Mesothelial cell of epicardium (in vitro differentiated cells): Measurements from ENCODE around the gene ELFN1. TPM values are rescaled to one million over a fixed set of nuclear protein-coding genes. Genes with fewer than 3 reads are reported as not detected.
A peak's percentile ranks its signal among the peaks of the same experiment; 100 is the strongest.

Experiments
- DNase-seq, 2 experiments: peaks; one replicate each; pipeline ENCODE4 v3.0.0; 2021; ENCODE audit warnings: low spot score in 2 of 2; ENCODE audit not compliant: unreplicated experiment in 2 of 2
- H3K27ac Mint-ChIP-seq: 2 replicates; pipeline ENCODE4 v1.8.0; 2021; ENCODE audit warnings: mixed read lengths
- H3K27me3 Mint-ChIP-seq: 2 replicates; pipeline ENCODE4 v1.8.0; 2021; ENCODE audit warnings: low read depth, mixed read lengths
- H3K36me3 Mint-ChIP-seq: 2 replicates; pipeline ENCODE4 v1.8.0; 2021; ENCODE audit warnings: mixed read lengths
- H3K4me1 Mint-ChIP-seq: 2 replicates; pipeline ENCODE4 v1.8.0; 2021; ENCODE audit warnings: mixed read lengths
- H3K4me3 Mint-ChIP-seq: 2 replicates; pipeline ENCODE4 v1.8.0; 2021; ENCODE audit warnings: mild to moderate bottlenecking, moderate library complexity, mixed read lengths
- H3K9me3 Mint-ChIP-seq: 2 replicates; pipeline ENCODE4 v1.8.0; 2021; ENCODE audit warnings: mixed read lengths
- total RNA-seq: library from RNA; stranded (reverse); gene quantifications from 3 replicates; pipeline ENCODE4 v1.2.1, GENCODE V29; 2021
- TF ChIP-seq, protein P1 (sequence below): fragments of 200-600 bp; sonication (generic); IDR thresholded peaks from one replicate; pipeline ENCODE4 v1.5.0; 2021; ENCODE audit warnings: antibody characterized with exemption; ENCODE audit not compliant: unreplicated experiment

ELFN1 gene
- total RNA-seq, 1 donor from 2014 or later = 13.5 TPM

DNA sequence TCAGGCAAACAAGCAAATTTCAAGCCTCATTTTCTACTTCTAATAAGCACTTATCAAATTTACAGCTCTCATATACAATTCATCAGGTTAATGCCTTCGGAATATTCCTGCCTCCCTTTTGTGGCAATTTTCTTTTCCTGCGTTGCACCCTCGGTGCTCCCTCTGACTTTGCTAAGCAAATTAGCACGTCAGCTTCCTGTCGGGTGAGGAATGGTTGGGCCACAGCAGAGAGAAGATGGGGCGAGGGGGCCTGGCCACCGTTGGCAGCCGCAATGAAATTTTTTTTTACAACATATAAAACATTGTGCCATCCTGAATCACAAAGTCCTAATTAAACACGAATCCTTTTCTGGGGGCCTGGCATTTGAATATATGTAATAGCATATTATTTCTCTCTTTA, 28.1 kb downstream of the ELFN1 start:
- Mint-ChIP-seq H3K27ac (no peak overlapping the region), H3K36me3 (peaks cover 21% of the 10 kb centered on the region), H3K27me3 (peaks cover 38% of the 10 kb centered on the region), H3K9me3 (peaks cover 15% of the 10 kb centered on the region), H3K4me3 (no peak overlapping the region), H3K4me1 (peaks cover 8% of the 10 kb centered on the region)
- DNase-seq = no peak
- TF ChIP-seq, protein P1, sequence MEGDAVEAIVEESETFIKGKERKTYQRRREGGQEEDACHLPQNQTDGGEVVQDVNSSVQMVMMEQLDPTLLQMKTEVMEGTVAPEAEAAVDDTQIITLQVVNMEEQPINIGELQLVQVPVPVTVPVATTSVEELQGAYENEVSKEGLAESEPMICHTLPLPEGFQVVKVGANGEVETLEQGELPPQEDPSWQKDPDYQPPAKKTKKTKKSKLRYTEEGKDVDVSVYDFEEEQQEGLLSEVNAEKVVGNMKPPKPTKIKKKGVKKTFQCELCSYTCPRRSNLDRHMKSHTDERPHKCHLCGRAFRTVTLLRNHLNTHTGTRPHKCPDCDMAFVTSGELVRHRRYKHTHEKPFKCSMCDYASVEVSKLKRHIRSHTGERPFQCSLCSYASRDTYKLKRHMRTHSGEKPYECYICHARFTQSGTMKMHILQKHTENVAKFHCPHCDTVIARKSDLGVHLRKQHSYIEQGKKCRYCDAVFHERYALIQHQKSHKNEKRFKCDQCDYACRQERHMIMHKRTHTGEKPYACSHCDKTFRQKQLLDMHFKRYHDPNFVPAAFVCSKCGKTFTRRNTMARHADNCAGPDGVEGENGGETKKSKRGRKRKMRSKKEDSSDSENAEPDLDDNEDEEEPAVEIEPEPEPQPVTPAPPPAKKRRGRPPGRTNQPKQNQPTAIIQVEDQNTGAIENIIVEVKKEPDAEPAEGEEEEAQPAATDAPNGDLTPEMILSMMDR = no peak

DNA sequence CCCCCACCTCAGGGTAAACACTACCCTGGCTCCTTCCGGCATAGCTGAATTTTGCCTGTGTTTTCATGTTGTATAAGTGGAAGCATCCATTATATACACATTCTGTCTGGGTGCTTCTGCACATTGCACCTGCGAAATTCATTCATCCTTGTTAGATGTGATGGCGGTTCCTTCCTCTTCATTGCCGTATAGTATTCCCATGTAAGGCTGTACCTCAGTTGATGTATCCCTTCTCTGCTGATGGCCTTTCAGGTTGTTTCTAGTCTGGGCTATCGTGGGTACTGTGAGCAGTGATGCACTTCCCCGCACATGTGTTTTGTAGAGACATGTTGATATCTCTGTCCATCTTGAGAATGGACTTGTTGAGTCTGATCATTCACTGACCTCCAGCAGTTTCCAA, 28.9 kb downstream of the ELFN1 start:
- Mint-ChIP-seq H3K27ac (no peak overlapping the region), H3K9me3 (peaks cover 17% of the 10 kb centered on the region), H3K36me3 (peaks cover 23% of the 10 kb centered on the region), H3K4me1 (peaks cover 11% of the 10 kb centered on the region), H3K4me3 (no peak overlapping the region), H3K27me3 (peaks cover 45% of the 10 kb centered on the region)
- no peak for DNase-seq
- TF ChIP-seq, protein P1 = no peak

DNA sequence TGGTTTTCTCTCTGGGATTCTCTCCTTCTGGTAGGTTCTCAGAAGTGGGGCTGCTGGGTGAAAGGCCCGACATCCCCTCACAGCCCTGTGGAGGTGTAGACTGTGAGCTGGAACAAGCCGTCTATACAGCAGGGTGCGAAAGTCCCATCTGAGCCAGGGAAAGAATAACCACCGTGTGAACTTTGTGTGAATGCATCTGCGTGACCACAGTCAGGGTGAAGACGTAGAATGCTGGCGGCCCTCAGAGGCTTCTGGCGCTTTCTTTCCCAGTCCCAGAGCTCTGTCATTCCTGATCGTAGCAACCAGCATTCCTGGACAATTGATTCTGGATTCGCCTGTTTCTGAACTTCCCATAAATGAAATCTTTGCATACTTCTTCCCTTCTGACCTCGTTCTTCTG, 30.0 kb downstream of the ELFN1 start:
- H3K27me3 Mint-ChIP-seq = peaks cover 52% of the 10 kb centered on the region
- no peak overlapping the region for H3K4me3 Mint-ChIP-seq
- H3K27ac Mint-ChIP-seq = no peak overlapping the region
- peaks cover 17% of the 10 kb centered on the region for H3K9me3 Mint-ChIP-seq
- peaks cover 3% of the 10 kb centered on the region for H3K4me1 Mint-ChIP-seq
- TF ChIP-seq, protein P1 = no peak
- no peak for DNase-seq
- H3K36me3 Mint-ChIP-seq = peaks cover 23% of the 10 kb centered on the region

DNA sequence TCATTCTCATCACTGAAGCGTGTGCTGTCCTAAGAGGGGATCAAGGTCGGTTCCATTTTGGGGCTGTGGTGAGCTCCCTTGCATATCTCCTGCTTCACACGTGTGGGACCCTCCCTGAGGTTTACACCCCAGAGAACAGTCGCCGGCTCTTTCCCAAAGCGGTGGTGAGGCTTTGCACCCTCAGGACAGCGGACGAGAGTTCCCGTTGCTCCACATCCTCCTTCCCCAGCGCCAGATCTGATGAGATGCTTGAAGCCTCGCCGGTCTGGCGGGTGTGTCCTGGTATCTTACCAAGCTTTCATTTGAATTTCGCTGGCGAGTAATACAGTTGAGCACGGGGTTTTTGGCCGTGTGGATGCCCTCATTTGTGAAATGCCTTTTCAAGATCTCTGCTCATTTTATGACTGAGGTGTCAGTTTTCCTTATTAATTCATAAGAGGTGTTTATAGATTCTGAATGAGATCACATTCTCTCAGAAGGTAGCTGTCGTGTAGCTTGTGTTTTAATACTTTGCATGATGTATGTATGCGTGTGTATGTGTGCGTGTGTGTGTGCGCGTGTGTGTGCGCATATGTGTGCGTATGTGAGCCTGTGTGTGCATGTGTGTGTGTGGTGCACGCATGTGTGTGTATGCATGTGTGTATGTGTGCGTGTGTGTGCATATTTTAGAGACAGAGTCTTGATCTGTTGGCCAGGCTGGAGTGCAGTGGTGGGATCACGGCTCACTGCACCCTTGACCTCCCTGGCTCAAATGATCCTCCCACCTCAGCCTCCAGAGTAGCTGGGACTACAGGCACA, 30.7 kb downstream of the ELFN1 start:
- H3K27ac Mint-ChIP-seq = no peak overlapping the region
- TF ChIP-seq, protein P1 = no peak

DNA sequence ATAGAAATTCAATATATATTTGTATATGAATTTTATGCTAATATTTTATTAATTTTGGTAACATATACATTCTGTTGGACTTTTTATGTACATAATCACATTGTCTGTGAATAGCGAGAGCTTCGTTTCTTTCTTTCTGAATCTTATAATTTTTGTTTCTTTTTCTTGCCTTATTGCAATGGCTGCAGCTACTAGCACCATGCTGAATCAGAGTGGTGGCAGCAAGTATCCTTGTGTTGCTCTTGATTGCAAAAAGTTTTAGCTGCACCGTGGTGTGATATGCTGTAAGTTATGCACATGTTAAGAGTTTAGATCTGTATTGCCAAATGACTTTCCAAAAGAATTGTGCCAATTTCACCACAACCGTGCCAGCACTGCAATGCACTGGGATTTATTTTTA, 32.6 kb downstream of the ELFN1 start:
- Mint-ChIP-seq H3K4me3 (no peak overlapping the region), H3K9me3 (peaks cover 17% of the 10 kb centered on the region), H3K27me3 (peaks cover 47% of the 10 kb centered on the region), H3K27ac (no peak overlapping the region), H3K36me3 (peaks cover 23% of the 10 kb centered on the region), H3K4me1 (peaks cover 3% of the 10 kb centered on the region)
- DNase-seq = no peak
- TF ChIP-seq, protein P1 = no peak

More for the DNA sequence above, 30.7 kb downstream of the ELFN1 start:
- H3K36me3 Mint-ChIP-seq = peaks cover 23% of the 10 kb centered on the region
- no peak overlapping the region for H3K4me3 Mint-ChIP-seq
- DNase-seq = peak in 1 of 2 experiments; percentile 27
- peaks cover 52% of the 10 kb centered on the region for H3K27me3 Mint-ChIP-seq
- peaks cover 17% of the 10 kb centered on the region for H3K9me3 Mint-ChIP-seq
- peaks cover 3% of the 10 kb centered on the region for H3K4me1 Mint-ChIP-seq
